ENCODE results near the gene OR52N5.

Gene OR52N5

DNA sequence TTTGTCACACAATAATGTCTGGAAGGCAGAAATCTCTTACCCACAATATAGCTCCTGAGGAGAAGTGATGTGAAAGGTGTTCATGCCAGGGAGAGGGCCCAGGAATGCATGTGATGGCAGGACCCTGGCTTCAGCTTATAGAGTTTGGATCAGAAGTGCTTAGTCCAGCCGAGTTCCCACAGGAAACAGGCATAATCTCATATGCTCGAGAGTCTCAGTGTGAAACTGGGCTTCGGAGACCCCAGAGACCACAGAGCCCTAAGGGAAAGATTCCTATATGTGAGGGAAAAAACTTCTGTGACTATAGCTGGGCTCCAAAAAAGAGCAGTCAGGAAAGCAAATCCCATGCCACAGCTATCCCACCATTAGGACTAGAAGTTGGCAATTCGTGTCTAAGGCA lies at the start of gene OR52N5:
Gene OR52N5 (minus strand): TSS at position 101 of the 400 bp plus-strand sequence. CDS start 4,721 bp downstream, outside the sequence.
- DNase-seq: no peak

DNA sequence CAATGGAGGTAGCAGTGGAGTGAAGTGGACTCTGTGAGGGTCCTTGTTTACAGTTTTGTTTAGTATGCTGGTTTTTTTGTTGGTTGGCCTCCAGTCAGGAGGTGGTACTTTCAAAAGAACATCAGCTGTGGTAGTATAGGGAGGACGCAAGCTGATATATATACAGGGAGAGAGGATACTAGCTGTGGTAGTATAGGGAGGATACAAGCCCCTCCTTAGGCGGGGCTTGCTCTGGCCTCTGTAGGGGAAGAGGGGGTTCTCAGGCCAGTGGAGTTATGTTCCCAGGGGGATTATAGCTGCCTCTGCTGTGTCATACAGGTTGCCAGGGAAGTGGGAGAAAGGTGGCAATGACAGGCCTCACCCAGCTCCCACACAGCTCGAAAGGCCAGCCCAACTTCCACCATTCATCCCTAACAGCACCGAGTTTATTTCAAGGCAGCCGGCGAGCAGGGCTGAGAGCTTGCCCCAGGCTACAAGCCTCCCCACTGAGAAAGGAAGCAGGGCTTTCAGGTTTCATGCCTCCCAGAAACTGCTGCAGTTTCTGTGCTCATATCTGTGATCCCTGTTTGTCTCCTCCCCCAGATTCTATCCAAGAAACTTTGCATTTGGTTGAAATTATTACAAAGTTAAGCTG lies 48.2 kb upstream of the OR52N5 start:
- DNase-seq: no peak

DNA sequence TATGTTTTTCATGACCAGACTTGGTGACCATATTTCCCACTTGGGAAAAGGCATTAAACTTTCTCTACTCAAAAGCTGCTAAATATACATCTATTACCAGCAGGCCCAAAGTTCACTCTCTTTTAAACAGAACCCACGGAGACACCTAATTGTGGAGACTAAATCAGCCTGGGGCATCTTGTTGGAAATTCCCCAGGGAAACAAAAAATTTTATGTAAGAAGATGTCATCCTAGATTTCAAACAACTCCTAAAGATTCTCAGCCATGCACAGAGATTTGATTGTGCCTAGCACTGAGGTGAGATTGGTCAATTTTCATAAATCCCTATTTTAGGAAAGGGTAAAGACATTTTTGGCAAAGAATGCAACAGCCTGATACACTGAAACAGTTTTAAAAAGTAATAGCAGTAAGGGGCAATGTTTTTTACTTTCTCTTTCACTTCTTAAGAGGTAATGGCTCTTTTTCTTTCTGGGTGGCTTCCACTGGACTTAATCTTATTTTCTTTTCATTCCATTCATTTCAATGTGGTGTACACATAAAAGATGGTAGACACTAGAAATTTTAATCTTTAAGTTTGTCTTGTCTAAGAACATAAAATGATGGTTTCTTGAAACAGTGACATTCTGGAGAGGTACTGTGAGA lies 35.2 kb upstream of the OR52N5 start:
- DNase-seq: no peak

DNA sequence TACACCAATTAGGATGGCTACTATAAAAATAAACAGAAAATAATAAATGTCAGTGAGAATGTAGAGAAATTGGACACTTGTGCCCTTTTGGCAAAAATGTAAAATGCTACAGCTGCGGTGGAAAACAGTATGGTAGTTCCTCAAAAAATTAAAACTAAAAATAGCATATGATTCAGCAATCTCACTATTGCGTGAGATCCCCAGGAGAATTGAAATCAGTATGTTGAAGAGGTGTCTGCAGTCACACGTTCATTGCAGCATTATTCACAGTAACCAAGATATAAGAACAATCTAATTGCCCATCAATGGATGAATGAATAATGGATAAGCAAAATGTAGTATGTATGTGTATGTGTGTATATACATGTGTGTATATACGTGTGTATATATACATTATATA lies 32.4 kb upstream of the OR52N5 start:
- DNase-seq: no peak

DNA sequence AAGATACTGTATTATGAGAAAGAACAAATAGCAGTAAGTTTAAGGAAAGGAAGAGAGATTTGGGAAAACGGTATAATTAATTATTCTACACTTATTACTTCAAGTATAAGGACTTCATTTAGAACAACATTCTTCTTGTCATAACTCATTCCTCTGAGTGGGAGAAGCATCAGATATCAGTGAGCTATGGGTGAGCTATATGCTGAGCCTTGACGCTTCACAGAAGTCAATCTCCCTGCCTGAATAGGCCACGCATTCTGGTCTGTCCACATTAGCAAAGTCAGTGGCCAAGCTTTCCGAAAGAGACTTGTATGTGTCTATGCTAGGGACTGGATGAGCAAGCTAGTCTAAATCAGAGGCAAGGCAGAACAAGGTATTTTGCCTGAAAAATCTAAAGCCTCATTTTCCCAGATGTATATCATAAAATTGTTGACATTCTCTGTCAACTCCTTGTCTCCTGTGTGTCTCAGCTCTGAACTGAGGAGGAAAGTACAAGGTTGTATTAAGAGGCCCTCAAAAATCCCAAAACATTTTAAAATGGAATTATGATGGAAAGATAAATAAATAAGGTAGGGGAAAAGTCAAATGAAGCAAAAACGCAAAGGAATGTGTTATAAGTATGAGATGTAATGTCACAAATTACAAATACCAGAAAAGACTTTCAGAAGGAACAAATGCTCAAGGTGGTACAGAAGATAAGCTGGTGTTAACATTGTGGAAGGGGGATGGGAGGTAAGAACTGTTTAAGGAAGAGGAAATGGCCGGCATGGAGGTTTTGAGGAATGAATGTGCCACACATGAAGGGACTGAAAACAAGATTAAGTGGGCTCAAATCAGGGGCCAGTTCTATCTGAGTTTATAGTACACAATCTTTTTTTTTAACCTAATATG lies 27.0 kb upstream of the OR52N5 start:
- no peak for DNase-seq

DNA sequence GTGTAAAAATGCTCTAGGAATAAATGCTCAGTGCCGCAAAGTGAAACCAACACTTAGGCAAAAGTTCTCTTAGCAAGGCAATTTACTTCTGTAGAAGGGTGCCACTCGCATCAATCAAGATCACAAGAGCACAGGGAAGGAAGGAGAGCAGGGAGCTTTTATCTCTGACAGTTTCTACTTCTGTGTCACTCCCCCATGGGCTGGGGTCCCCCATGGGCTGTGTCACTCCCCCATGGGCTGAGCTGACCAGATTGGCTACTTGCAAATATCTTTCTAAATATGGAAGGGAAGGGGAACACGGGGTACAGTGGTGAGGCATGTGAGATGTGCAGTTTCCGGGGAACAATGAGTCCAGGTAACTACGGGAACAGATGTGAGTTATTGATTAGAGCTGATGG lies 26.0 kb upstream of the OR52N5 start:
- DNase-seq: no peak

DNA sequence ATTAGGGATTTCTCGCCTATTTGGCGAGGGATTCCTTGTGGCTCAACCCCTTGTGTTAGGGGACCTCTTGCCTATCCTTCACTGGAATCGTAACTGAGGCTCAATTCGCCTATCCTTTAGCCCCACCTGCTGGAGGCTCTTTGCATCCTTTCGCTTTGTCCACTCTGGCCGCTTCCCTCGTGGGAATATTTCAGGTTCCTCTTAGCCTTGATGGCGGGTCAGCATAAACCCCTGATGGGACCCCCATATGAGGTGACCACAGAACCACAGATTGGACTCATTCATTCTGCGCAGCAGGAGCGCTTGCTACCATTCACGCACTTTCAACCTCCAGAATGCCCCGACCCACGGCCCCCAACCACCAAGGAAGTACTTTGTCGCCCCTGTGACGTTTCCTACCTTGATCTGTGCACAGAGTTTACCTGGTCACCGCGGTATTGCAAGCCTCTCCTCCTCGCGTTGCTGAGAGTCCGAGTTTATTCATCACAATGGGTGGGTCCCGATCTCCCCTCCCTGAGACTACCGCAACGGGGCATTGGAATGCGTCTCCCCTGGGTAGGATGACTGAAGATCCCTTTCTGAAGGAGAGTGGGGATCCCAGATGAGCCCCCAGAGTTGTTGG lies 25.5 kb upstream of the OR52N5 start, which contains the start of gene OR52N2:
Gene OR52N2 (plus strand): TSS at position 425 of the 622 bp plus-strand sequence. CDS start 11,412 bp downstream, outside the sequence.
- DNase-seq: peak; percentile 59

DNA sequence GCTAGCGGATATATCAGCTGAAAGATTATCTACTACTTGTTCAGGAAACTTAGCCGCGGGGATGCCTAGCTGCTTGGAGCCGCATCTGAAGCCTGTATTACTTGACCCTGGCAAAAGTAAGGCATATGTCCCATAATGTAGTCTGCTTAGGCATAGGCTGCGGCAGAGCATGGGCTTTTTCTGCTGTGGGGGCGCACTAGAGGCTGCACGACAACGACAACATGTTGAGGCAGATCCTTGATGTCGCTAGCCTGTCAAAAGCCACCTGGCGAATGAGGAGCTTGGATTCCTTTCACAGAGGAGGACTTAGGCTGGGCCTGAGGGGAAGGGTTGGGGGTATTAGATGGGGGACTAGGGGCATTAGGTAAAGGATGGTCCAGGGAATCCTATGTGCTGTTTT lies 24.4 kb upstream of the OR52N5 start:
- no peak for DNase-seq

DNA sequence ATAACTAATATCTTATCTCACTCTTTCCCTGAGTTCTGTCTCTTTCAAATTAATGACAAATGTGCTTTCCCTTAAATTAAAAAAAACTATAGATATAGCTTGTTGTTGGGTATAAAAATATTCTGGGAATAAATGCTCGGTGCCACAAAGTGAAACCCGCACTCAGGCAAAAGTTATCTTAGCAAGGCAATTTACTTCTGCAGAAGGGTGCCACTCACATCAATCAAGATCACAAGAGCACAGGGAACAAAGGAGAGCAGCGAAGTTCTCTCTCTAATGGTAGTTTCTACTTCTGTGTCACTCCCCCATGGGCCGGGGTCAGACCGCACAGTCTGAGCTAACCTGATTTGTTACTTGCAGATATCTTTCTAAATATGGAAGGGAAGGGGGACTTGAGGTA lies 20.8 kb upstream of the OR52N5 start:
- no peak for DNase-seq

DNA sequence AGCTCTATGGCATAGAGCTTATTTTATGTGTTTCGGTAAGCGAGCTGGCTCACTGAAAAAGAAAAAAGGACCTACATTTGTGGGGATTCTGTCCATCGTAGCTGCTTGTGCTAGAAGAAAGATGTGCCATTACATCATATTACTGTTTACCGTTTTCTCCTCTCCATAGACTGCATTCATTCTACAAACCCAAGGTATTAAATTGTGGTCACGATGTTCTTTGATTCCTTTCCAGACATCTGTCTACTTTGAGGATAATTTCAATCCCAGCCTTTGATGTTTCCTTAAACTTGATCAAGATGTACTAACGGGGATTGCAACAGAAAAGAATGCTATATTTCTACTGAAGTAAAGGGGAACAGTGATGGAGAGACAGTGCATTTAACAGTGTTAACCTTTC lies 13.4 kb upstream of the OR52N5 start:
- DNase-seq: no peak

DNA sequence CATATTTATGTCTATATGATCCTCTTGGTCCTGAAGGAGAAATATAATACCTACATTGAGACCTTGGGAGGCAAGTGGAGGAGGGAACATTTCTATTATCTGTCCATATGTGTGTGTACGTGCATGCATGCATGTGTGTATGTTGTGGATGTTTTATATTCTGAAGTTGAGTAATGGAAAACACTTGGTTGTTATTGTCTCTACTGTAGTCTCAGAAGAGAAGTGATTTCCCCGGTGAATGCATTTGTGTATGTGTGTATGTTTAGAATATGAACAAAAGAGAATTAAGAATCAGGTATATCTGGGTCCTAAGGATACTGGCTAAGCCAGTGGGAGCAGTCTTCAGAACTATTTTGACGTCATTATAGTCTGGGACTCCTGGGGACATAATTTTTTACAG lies 8.0 kb upstream of the OR52N5 start, which contains the start of gene OR52N1:
Gene OR52N1 (minus strand): TSS at position 101 of the 400 bp plus-strand sequence. CDS start 2,449 bp downstream, outside the sequence.
- DNase-seq: no peak

DNA sequence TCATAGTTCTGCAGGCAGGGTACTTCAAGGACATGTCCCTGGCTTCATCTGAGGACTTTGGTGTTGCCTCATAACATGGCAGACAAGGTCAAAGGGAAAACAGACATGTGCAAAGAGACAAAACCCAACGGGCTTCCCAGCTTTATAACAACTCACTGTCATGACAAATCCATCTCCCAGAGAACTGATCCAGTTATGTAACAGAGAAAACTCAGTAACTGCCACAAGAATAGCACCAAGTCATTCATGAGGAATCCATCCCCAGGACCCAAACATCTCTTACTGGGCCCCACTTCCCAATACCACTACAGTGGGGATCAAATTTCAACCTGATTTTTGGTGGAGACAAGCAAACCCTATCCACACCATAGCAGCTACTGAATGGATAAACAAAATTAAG lies 16.1 kb downstream of the OR52N5 start:
- DNase-seq: no peak

DNA sequence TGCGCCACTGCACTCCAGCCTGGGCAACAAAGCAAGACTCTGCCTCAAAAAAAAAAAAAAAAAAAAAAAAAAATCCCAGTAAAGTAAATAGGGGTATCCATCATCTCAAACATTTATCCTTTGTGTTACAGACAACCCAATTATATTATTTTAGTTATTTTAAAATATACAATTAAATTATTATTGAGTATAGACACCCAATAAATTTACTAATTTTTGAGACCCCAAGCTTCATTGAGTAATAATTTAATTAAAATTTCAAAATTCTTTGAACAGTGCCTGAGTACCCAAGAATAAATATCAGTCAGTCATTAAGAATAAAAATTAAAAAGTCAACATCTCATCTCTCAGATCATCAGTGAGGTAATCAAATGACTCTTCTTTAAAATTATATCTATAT lies 29.2 kb downstream of the OR52N5 start, which contains the start of gene OR52N4:
Gene OR52N4 (plus strand): TSS at position 301 of the 400 bp plus-strand sequence. CDS start 498 bp downstream, outside the sequence.
- DNase-seq: no peak

DNA sequence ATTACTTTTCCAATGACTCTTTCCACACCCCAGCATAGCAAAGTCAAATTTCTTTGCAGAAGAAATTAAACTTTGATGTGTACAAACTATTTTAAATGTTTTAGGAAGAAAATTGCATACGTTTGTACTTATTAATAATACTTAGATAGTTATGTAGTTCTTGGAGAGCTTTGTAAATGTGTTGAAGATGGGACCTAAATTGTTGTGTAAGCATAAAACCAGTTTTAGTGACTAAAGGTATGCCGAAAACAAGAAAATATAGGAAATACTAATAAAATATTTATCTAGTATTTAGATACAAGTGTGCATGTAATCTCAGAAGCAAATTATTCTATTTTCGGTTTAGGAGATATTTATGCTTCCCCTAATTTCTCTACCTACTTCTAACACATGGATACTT lies 33.3 kb downstream of the OR52N5 start:
- DNase-seq: no peak

DNA sequence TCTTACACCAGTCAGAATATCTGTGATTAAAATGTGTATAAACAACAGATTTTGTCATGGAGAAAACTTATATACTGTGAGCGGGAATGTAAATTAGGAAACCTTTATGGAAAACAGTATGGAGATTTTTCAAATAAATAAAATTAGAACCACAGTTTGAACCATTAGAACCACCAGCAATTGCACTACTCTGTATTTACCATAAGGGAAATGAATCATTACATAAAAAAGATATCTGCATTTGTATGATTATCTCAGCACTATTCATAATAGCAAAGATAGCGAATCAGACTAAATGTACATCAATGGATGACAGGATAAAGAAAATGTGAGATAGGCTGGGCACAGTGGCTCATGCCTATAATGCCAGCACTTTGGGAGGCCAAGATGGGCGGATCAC lies 36.5 kb downstream of the OR52N5 start:
- no peak for DNase-seq

DNA sequence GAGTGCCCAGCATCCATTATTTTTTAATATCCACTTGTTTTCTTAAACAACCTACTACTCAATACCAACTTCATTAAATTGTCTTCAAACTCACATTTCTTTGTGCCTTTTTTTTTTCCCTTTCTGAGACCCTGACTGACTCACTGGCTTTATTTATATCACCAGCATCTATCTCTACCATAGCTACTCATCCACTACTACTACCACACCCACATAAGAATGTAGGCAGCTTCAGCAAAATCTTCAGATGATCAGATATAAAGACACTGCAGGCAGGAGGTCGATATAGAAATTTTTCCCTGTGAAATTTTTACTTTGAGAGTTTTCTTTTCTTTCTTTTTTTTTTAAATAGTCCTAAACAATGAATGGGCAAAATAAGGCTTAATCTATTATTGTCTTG lies 44.7 kb downstream of the OR52N5 start:
- DNase-seq: no peak

DNA sequence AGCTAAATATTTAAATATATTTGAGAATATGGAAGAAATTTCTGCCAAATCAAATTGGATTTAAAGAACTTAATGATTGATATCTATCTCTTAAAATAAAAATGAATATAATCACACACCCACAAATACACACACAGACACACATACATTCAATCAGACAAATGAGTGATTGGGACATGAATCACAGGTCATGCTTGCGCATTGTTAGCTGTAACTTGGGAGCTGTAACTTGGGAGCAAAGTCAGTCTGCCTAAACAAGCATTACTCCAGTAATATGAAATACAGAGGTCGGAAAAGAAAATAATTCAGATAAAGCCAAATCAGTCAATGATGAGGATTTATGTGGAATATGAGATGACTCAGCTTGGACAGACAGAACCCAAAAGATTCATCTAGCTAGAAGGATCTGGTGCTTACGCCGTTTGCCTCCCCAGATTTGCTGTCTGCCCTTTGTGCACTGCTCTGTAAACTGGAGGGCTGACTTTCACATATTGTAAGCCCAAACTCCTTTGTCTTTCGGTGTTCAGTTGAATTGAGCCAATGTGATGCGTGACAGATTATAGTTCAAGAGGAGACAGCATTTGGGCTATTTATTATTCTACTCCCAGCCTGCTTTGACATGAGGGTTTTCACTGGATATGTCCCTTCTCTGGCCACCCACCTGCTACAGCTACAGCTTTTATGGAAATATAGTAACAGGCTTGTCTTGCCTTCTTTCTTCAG lies 45.3 kb downstream of the OR52N5 start:
- no peak for DNase-seq

DNA sequence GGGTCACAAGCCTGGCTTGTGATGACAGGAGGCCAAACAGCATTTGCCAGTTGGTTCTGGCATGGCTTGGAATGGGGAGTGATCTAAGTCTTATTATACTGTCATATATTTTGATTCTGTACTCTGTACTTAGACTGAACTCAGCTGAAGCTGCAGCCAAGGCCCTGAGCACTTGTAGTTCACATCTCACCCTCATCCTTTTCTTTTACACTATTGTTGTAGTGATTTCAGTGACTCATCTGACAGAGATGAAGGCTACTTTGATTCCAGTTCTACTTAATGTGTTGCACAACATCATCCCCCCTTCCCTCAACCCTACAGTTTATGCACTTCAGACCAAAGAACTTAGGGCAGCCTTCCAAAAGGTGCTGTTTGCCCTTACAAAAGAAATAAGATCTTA lies 46.1 kb downstream of the OR52N5 start:
- DNase-seq: no peak

DNA sequence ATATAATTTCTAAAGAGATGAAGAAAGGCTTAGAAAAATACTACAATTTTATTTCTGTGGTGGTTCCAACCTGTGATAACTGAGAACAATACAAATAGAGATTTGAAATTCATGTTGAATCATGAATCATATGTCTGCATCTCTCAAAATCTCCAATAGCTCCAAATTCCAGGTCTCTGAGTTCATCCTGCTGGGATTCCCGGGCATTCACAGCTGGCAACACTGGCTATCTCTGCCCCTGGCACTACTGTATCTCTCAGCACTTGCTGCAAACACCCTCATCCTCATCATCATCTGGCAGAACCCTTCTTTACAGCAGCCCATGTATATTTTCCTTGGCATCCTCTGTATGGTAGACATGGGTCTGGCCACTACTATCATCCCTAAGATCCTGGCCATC lies 46.8 kb downstream of the OR52N5 start, which contains the start of gene OR56B1:
Gene OR56B1 (plus strand): TSS at position 53 of the 400 bp plus-strand sequence. CDS start 69 bp downstream, at position 122.
- no peak for DNase-seq

DNA sequence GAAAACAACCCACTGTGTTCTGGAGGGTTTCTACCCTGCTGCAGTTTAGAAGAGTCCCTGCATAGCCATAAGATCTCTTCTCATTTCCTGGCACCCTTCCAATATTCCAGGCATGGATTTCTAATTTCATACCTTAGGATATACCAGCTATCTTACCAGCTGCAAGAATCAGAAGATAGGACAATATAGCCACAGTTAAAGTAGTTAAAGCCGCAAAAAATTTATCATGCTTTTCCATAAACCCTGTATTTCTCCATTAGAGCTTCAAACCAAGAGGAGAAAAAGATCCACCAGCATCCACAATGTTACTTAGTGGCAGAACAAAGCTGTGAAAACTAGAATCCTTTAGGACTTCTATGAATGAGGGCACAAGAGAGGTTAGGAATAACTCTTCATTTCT lies 55.5 kb downstream of the OR52N5 start:
- DNase-seq: no peak

DNA sequence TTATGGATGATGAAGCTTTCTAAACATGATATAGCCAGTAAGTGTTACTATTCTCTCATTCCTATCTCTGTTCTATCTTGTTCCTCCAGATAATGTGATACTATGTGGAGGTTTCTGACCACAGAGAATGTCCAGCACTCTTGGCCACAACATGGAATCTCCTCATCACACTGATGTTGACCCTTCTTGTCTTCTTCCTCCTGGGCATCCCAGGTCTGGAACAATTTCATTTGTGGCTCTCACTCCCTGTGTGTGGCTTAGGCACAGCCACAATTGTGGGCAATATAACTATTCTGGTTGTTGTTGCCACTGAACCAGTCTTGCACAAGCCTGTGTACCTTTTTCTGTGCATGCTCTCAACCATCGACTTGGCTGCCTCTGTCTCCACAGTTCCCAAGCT lies 56.8 kb downstream of the OR52N5 start:
- DNase-seq: no peak

Measured in NCI-H748 treated with DMSO at 0.1 percent for 48 hours (cell line).